Fibroblast of mammary gland (primary cell): ENCODE results near the gene ZBED2.

Experiments
- DNase-seq: peaks from one replicate; pipeline ENCODE4 v3.0.0-alpha.2; 2010; ENCODE audit warnings: low read depth
- H3K4me3 ChIP-seq: 2 replicates; pipeline ENCODE4 v1.5.1; 2011; ENCODE audit warnings: low read depth, mild to moderate bottlenecking, low read length, moderate library complexity; ENCODE audit not compliant: control insufficient read depth
- TF ChIP-seq, protein P1 (sequence below): conservative IDR thresholded peaks from 2 replicates; pipeline ENCODE4 v1.5.1; 2011; ENCODE audit warnings: low read depth, low read length, inconsistent platforms; ENCODE audit not compliant: control insufficient read depth, insufficient read depth

The ZBED2 gene

DNA sequence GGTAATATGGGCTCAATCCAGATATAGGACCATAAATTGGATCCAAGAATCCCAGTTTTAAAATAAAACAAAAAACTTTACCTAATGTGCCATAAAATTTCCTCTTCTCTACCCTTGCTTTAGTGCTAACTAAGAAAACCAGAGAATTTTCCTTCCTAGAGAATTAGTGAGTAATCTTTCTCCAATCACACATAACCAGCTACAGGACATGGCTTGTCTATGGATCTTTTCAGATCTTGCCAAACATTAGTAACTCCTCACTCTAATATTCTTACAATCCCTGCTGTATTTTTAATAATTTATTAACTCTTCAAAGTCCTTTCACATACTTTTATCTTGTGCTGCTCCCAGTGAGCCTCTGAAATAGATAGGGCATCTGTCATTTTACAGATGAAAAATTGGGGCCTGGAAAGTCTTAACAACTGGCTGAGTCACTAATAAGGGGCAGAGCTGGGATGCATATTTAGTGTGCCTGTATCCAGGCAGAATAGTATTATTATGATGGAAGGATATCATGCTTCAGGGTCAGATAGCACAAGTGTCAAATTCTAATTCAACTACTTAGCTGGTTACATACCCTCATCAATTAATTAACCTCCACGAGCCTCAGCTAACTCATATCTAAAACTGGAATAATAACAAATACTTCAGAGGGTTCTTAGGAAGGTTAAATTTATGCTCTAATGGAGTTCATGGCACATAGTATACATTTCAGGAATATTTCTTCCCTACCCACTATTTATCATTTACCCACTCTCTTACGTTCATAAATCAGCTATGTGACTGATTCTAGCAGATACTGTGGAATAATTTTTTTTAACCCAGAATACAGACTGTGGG is 5.6 kb downstream of the ZBED2 start:
- TF ChIP-seq, protein P1, sequence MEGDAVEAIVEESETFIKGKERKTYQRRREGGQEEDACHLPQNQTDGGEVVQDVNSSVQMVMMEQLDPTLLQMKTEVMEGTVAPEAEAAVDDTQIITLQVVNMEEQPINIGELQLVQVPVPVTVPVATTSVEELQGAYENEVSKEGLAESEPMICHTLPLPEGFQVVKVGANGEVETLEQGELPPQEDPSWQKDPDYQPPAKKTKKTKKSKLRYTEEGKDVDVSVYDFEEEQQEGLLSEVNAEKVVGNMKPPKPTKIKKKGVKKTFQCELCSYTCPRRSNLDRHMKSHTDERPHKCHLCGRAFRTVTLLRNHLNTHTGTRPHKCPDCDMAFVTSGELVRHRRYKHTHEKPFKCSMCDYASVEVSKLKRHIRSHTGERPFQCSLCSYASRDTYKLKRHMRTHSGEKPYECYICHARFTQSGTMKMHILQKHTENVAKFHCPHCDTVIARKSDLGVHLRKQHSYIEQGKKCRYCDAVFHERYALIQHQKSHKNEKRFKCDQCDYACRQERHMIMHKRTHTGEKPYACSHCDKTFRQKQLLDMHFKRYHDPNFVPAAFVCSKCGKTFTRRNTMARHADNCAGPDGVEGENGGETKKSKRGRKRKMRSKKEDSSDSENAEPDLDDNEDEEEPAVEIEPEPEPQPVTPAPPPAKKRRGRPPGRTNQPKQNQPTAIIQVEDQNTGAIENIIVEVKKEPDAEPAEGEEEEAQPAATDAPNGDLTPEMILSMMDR, result no peak
- H3K4me3 ChIP-seq, result no peak overlapping the region
- DNase-seq, result no peak

DNA sequence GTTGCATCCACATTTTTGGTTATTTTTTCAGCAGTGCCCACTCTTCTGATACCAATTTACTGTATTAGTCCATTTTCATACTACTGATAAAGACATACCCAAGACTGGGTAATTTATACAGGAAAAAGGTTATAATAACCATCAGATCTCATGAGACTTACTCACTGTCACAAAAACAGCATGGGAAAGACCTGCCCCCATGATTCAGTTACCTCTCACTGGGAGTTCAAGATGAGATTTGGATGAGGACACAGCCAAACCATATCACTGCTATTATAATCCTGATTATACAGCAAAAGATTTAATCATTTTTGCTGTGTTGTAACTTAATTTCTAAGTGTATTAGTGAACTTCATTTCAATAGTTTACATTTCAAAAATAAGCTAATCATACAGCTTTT is 6.6 kb downstream of the ZBED2 start:
- peak; percentile 12 for DNase-seq
- no peak overlapping the region for H3K4me3 ChIP-seq
- TF ChIP-seq, protein P1, result no peak

DNA sequence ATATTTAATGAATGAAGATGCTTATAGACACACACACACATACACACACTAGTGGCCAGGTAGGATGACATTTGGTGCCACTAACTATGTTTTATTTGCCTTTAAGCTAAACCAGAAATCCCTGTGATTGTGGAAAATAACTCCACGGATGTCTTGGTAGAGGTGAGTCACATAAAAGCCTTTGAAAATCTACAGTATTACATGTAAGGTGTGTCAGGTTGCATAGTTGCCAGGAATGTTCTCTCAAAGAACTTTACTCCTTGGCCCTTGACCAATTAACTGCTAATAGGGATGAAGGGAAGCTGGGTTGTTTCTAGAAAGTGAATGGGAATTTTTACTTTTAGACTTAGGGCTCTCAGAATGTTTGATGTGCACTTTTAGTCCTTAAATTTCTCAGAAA is 9.9 kb downstream of the ZBED2 start:
- TF ChIP-seq, protein P1, result no peak
- no peak overlapping the region for H3K4me3 ChIP-seq
- DNase-seq, result no peak

DNA sequence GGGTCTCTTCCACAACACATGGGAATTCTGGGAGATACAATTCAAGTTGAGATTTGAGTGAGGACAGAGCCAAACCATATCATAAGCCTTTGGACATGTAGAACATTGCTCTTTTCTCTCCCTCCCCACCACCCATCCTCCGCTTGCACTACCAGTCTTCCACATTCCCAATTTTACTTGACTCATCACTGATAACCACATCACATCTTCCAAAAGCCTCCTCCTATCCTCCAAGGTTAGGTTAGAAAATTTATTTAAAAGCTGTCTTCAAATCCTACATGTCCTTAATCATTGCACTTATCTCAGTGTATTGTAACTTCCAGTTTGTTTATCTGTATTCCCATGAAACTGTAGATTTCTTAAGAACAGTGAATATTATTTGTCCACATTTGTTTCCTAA is 10.4 kb downstream of the ZBED2 start:
- H3K4me3 ChIP-seq, result no peak overlapping the region
- no peak for DNase-seq
- TF ChIP-seq, protein P1, result no peak

DNA sequence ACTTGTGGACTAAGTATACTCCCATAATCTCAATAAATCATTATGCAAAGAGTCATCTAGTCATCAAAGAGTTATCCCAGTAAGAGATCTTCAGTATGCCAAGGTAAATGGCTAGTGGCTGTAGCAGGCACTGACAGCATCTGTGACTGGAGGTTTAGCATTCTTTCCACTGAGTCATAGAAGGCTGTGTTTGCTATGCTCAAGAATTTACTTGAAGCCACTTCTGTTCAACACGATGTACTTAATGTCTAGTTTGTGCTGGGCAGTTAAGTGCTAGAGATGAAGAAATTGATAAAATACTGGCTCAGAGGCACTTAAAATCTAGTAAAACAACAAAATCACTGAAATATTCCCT is 13.0 kb downstream of the ZBED2 start:
- TF ChIP-seq, protein P1, result no peak
- no peak overlapping the region for H3K4me3 ChIP-seq
- peak; percentile 38 for DNase-seq

DNA sequence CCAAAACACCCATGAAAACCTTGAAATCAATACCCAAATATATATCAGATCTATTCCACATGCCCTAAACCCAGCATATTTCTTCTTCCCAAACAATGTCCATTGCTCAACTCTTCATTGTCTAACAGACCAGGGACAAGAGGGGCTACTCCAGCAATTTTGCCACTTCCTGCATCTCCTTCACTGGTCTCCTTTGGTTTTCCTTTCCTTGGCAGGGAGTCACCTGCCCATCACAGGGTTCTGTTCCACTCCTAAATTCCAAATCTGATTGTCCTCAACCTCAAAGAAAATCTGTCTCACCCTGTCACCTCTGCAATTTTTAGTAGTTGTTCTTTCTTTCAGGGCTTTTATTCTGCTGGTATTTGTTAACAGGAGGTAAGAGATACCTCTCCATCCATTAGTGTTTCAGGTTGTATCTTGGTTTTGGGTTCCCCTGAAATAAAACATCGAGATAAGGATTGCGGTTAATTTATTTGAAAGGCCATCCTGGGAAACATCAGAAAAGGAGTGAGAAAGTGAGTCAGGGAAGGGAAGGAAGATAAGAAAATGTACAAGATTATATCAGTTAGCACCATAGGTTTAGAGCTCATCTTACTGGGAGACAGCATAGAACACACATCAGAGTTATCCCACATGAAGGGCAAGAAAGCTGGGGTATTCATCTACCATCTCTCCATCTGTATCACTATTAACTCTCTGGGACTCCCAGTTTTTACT is 13.6 kb downstream of the ZBED2 start:
- TF ChIP-seq, protein P1, result no peak
- H3K4me3 ChIP-seq, result no peak overlapping the region
- no peak for DNase-seq
